ENCODE data around the gene SPATA13.
A peak's percentile ranks its signal among the peaks of the same experiment; 100 is the strongest.

- TF ChIP-seq CTCF (IDR thresholded peaks at IDR 0.05 in 2 of 3, conservative IDR thresholded peaks at IDR 0.05 in 1 of 3; ENCODE audit: control insufficient read depth in 2 of 3, extremely low read depth in 1 of 3, insufficient read depth in 1 of 3, low read depth in 3 of 3, low read length in 3 of 3), result no peak
- no peak for TF ChIP-seq USF1 (IDR thresholded peaks at IDR 0.05; ENCODE audit: borderline replicate concordance, extremely low read length, insufficient read depth, low read depth, low read length)
- TF ChIP-seq PRDM15 (CRISPR knock-in tag; IDR thresholded peaks at IDR 0.05), result no peak
- no peak for TF ChIP-seq EZH2 (IDR thresholded peaks at IDR 0.05; ENCODE audit: borderline replicate concordance, control insufficient read depth, low read depth, low read length)
- TF ChIP-seq REST (IDR thresholded peaks at IDR 0.05; ENCODE audit: low read depth, low read length), result no peak
- peak; percentile 38; the same call in 1 of the 2 replicates for TF ChIP-seq PAX5 (IDR thresholded peaks at IDR 0.05; ENCODE audit: borderline replicate concordance, low read depth, low read length)
- TF ChIP-seq SMC3 (IDR thresholded peaks at IDR 0.05; ENCODE audit: borderline replicate concordance, low read length), result no peak
Measured at GRCh38 chr13:24223341-24224231, 63.1 kb downstream of the SPATA13 start.

Data from GM12878 (cell line).